ENCODE measurements around the gene MAP4.

Gene MAP4

GRCh38 chr3:47874913-47875312 is 141.3 kb downstream of the MAP4 start:
- Histone ChIP-seq H3K4me3 (ENCODE audit: low read length) (no peak overlapping the region), H3K9me3 (ENCODE audit: low read length) (no peaks in the 10 kb centered on the region), H3K36me3 (ENCODE audit: insufficient read depth, low read length) (peaks cover 36% of the 10 kb centered on the region), H3K4me1 (ENCODE audit: insufficient read depth, low read length) (peaks cover 10% of the 10 kb centered on the region), H2AFZ (ENCODE audit: low read depth, low read length) (no peak overlapping the region), H3K27me3 (ENCODE audit: insufficient read depth, low read length) (no peaks in the 10 kb centered on the region)

GRCh38 chr3:47874438-47874837 is 141.8 kb downstream of the MAP4 start:
- H2AFZ ChIP-seq (ENCODE audit: low read depth, low read length) = no peak overlapping the region
- peaks cover 41% of the 10 kb centered on the region for H3K36me3 ChIP-seq (ENCODE audit: insufficient read depth, low read length)
- no peak overlapping the region for H3K4me3 ChIP-seq (ENCODE audit: low read length)
- no peaks in the 10 kb centered on the region for H3K27me3 ChIP-seq (ENCODE audit: insufficient read depth, low read length)
- H3K9me3 ChIP-seq (ENCODE audit: low read length) = no peaks in the 10 kb centered on the region
- peaks cover 10% of the 10 kb centered on the region for H3K4me1 ChIP-seq (ENCODE audit: insufficient read depth, low read length)

- peaks cover 56% of the 10 kb centered on the region for H3K36me3 ChIP-seq (ENCODE audit: insufficient read depth, low read length)
Measured at GRCh38 chr3:47872916-47873315, 143.3 kb downstream of the MAP4 start.

DNA sequence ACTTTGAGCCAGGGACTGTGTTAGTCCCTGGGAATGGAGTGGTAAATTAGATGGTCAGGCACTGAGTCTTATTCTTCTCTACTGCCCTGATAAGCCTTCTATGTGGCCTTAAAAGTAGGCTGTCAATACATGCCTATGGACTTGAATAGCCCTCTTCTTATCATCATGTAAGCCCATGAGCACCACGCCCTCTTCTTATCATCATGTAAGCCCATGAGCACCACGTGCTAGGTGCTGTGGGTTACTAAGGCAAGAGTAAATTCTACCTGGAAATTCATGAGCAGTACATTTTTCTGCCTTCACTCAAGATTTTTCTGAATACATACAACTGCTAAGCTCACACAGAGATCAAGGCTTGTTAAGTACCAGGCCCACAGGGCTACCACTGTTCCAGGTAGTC is 144.8 kb downstream of the MAP4 start:
- H3K9me3 ChIP-seq (ENCODE audit: low read length) = no peaks in the 10 kb centered on the region
- H3K36me3 ChIP-seq (ENCODE audit: insufficient read depth, low read length) = peaks cover 69% of the 10 kb centered on the region

More at GRCh38 chr3:47872916-47873315, 143.3 kb downstream of the MAP4 start:
- Histone ChIP-seq H3K4me1 (ENCODE audit: insufficient read depth, low read length) (peaks cover 10% of the 10 kb centered on the region), H3K9me3 (ENCODE audit: low read length) (no peaks in the 10 kb centered on the region), H3K4me3 (ENCODE audit: low read length) (no peak overlapping the region), H3K27me3 (ENCODE audit: insufficient read depth, low read length) (no peaks in the 10 kb centered on the region), H2AFZ (ENCODE audit: low read depth, low read length) (no peak overlapping the region)

GRCh38 chr3:47870702-47871260 is 145.4 kb downstream of the MAP4 start:
- Histone ChIP-seq H3K27me3 (ENCODE audit: insufficient read depth, low read length) (no peaks in the 10 kb centered on the region), H3K4me3 (ENCODE audit: low read length) (no peak overlapping the region), H2AFZ (ENCODE audit: low read depth, low read length) (no peak overlapping the region), H3K4me1 (ENCODE audit: insufficient read depth, low read length) (peaks cover 10% of the 10 kb centered on the region), H3K36me3 (ENCODE audit: insufficient read depth, low read length) (peaks cover 73% of the 10 kb centered on the region), H3K9me3 (ENCODE audit: low read length) (no peaks in the 10 kb centered on the region)

More for the DNA sequence above, 144.8 kb downstream of the MAP4 start:
- Histone ChIP-seq H3K27me3 (ENCODE audit: insufficient read depth, low read length) (no peaks in the 10 kb centered on the region), H3K4me1 (ENCODE audit: insufficient read depth, low read length) (peaks cover 10% of the 10 kb centered on the region), H2AFZ (ENCODE audit: low read depth, low read length) (no peak overlapping the region), H3K4me3 (ENCODE audit: low read length) (no peak overlapping the region)

DNA sequence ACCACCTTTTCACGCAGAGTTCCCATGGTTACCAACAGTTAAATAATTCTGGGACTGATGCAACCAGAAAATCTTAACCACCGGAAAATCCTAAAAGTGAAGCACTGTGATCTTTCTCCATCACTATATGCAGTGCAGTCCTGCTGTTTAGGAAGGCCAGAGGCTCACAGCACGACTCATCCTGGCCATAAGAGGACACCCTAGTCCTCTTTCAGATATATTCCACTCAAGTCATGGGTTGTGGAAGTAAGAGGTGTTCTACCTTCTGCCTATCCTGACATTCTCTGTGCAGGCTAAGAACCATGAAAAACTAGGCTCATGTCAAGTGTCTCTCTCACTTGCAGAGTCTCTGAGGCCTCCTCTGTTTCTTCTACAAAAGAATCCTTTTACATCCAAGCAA is 146.1 kb downstream of the MAP4 start:
- no peaks in the 10 kb centered on the region for H3K9me3 ChIP-seq (ENCODE audit: low read length)
- peaks cover 73% of the 10 kb centered on the region for H3K36me3 ChIP-seq (ENCODE audit: insufficient read depth, low read length)
- no peaks in the 10 kb centered on the region for H3K27me3 ChIP-seq (ENCODE audit: insufficient read depth, low read length)
- H3K4me1 ChIP-seq (ENCODE audit: insufficient read depth, low read length) = peaks cover 8% of the 10 kb centered on the region
- no peak overlapping the region for H2AFZ ChIP-seq (ENCODE audit: low read depth, low read length)
- H3K4me3 ChIP-seq (ENCODE audit: low read length) = no peak overlapping the region

DNA sequence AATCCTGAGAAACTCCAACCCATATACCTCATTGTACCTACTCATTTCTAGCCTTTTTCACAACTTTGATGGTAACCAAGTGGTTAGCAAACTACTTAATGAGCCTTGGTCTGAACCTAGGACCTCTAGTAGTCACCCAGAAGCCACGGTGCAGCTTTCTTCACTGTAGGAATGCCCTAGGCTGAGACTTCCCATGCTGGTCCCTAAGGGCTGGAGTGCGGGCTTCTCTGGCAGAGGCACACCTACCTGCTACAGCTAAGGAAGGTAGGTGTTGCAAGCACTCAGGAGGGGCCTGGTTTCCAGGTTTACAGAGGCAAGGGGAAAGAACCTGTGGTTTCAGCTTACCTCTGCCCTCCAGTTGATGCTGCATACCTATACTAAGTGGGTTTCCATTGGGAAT is 147.9 kb downstream of the MAP4 start:
- H3K4me1 ChIP-seq (ENCODE audit: insufficient read depth, low read length) = no peaks in the 10 kb centered on the region
- H3K36me3 ChIP-seq (ENCODE audit: insufficient read depth, low read length) = peaks cover 81% of the 10 kb centered on the region
- no peak overlapping the region for H3K4me3 ChIP-seq (ENCODE audit: low read length)
- H3K27me3 ChIP-seq (ENCODE audit: insufficient read depth, low read length) = no peaks in the 10 kb centered on the region
- H2AFZ ChIP-seq (ENCODE audit: low read depth, low read length) = no peak overlapping the region
- H3K9me3 ChIP-seq (ENCODE audit: low read length) = no peaks in the 10 kb centered on the region

DNA sequence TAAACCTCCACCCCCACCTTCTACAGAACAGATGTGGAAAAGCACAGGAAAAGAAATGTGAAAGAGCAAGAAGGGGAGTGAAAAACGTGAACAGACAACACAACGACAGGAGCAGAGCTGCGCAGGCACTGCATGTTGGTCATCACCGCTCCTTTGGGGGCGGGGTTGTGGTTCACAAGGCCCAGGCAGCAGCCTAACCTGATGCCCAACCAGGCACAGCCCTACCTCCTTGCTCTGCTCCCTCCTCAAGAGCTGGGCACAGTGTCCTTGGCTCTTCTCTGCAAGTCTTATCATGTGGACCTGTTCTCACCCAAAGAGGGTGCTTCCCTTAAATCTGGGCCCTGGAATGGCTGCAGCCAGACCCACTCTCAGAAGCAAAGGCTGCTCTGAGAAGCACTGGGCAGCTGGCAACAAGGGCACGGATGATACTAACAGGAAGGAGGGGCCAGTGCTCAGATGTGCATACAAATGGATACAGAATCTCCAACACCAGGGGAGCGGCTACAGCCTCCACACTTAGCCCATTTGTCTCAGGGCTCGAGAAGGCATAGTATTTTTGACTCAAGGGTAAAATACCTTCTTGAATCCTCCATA is 148.7 kb downstream of the MAP4 start:
- Histone ChIP-seq H3K27me3 (ENCODE audit: insufficient read depth, low read length) (no peaks in the 10 kb centered on the region), H3K4me1 (ENCODE audit: insufficient read depth, low read length) (no peaks in the 10 kb centered on the region), H3K36me3 (ENCODE audit: insufficient read depth, low read length) (peaks cover 80% of the 10 kb centered on the region), H3K9me3 (ENCODE audit: low read length) (no peaks in the 10 kb centered on the region), H3K4me3 (ENCODE audit: low read length) (no peak overlapping the region), H2AFZ (ENCODE audit: low read depth, low read length) (no peak overlapping the region)

DNA sequence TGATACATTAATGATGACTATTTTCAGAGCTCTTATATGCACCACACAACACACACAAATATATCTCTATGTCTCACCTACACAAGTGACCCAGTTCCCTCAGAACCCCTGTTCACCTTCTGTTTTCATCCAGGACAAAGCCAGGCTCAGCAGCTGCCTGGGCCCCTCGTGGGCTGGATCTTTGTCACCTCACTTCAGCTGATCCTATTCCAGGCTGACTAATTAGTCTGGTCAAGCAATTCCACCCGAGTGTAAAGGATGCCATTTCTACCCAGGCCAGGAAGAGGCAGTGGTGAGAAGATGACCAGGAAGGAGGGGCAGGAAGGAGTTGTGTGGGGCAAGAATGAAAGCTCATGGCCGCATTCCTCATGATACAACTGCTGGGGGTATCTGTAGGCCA is 151.0 kb downstream of the MAP4 start:
- no peak overlapping the region for H3K4me3 ChIP-seq (ENCODE audit: low read length)
- H3K27me3 ChIP-seq (ENCODE audit: insufficient read depth, low read length) = no peaks in the 10 kb centered on the region
- no peaks in the 10 kb centered on the region for H3K4me1 ChIP-seq (ENCODE audit: insufficient read depth, low read length)
- no peak overlapping the region for H2AFZ ChIP-seq (ENCODE audit: low read depth, low read length)
- no peaks in the 10 kb centered on the region for H3K9me3 ChIP-seq (ENCODE audit: low read length)
- H3K36me3 ChIP-seq (ENCODE audit: insufficient read depth, low read length) = peaks cover 66% of the 10 kb centered on the region

DNA sequence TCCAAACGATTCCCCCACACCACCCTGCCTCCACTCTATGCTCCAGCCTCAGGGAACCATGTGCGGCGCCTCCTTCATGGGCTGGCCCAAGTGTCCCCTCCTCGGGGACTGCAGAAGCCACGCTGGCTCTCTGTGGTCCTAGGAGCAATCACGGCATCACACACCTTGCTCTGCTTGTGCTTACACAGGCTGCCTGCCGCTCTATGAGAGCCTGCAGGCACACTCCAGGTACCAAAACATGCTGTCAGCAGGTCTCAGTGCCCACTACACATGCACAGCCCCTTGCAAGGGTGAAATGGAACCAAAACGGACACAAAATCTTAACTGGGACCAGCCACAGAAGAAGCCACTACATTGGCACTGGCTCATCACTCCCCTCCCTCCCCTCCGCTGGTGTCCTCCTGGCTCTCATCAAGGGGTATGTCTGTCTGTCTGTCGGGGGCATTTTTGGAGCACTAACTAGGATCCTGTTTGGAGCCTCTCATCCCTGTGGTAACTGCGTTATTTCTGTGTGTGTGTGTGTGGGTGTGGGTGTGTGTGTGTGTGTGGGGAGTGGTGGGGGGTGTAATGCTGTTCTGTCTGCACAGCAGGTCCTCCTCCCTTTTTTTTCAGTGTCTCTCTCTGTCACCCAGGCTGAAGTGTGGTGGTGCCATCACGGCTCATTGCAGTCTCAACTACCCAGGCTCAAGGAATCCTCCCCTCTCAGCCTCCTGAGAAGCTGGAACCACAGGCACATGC is 152.7 kb downstream of the MAP4 start:
- no peaks in the 10 kb centered on the region for H3K4me1 ChIP-seq (ENCODE audit: insufficient read depth, low read length)
- H3K4me3 ChIP-seq (ENCODE audit: low read length) = no peak overlapping the region
- no peaks in the 10 kb centered on the region for H3K9me3 ChIP-seq (ENCODE audit: low read length)
- no peak overlapping the region for H2AFZ ChIP-seq (ENCODE audit: low read depth, low read length)
- no peaks in the 10 kb centered on the region for H3K27me3 ChIP-seq (ENCODE audit: insufficient read depth, low read length)
- peaks cover 62% of the 10 kb centered on the region for H3K36me3 ChIP-seq (ENCODE audit: insufficient read depth, low read length)

- Histone ChIP-seq H3K9me3 (ENCODE audit: low read length) (no peaks in the 10 kb centered on the region), H2AFZ (ENCODE audit: low read depth, low read length) (no peak overlapping the region), H3K36me3 (ENCODE audit: insufficient read depth, low read length) (peaks cover 60% of the 10 kb centered on the region), H3K27me3 (ENCODE audit: insufficient read depth, low read length) (no peaks in the 10 kb centered on the region), H3K4me1 (ENCODE audit: insufficient read depth, low read length) (no peaks in the 10 kb centered on the region), H3K4me3 (ENCODE audit: low read length) (no peak overlapping the region)
Measured at GRCh38 chr3:47859956-47860605, 156.1 kb downstream of the MAP4 start.

DNA sequence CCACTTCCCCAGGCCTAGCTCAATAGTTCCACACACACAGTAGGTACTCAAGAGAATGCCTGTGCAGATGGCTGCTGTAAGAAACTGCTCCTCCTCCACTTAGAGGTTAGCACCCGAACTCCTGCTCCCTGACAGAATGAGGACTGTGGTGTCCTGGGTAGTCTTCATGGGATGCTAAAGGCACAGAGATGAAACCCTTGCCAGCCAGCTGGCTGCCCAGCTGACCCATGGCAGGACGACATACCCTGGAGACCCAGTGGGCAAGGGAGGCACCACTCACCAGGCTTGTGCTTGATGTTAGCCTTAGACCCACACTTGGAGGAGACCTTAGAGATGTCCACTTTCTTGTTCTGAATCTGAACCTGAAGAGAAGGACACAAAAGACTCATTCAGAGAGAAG is 159.1 kb downstream of the MAP4 start:
- Histone ChIP-seq H3K4me3 (ENCODE audit: low read length) (no peak overlapping the region), H3K36me3 (ENCODE audit: insufficient read depth, low read length) (peaks cover 72% of the 10 kb centered on the region), H2AFZ (ENCODE audit: low read depth, low read length) (no peak overlapping the region), H3K9me3 (ENCODE audit: low read length) (no peaks in the 10 kb centered on the region), H3K4me1 (ENCODE audit: insufficient read depth, low read length) (no peaks in the 10 kb centered on the region), H3K27me3 (ENCODE audit: insufficient read depth, low read length) (no peaks in the 10 kb centered on the region)

GRCh38 chr3:47856669-47857068 is 159.5 kb downstream of the MAP4 start:
- Histone ChIP-seq H3K27me3 (ENCODE audit: insufficient read depth, low read length) (no peaks in the 10 kb centered on the region), H3K4me1 (ENCODE audit: insufficient read depth, low read length) (no peaks in the 10 kb centered on the region), H3K4me3 (ENCODE audit: low read length) (no peak overlapping the region), H3K36me3 (ENCODE audit: insufficient read depth, low read length) (peaks cover 77% of the 10 kb centered on the region), H2AFZ (ENCODE audit: low read depth, low read length) (no peak overlapping the region), H3K9me3 (ENCODE audit: low read length) (no peaks in the 10 kb centered on the region)

Measured in neuron (in vitro differentiated cells).